Lower lobe of right lung (tissue), 2 donors: ENCODE measurements around the gene PCED1B. TPM values are rescaled to one million over a fixed set of nuclear protein-coding genes. Genes with fewer than 3 reads are reported as not detected.
A peak's percentile ranks its signal among the peaks of the same experiment; 100 is the strongest.

ENCODE experiments used
- ATAC-seq, 2 donors: fragments of 200-7000 bp; cut with Tn5 transposase; one replicate each; pipeline ENCODE4 v1.9.1; 2020 to 2022; ENCODE audit warnings: mild to moderate bottlenecking in 2 of 2, moderate library complexity in 2 of 2
- DNase-seq: peaks from one replicate; pipeline ENCODE4 v3.0.0-alpha.2; 2020
- H3K27ac ChIP-seq: fragments of 200-600 bp; one replicate; pipeline ENCODE4 v1.8.0; 2022
- H3K27me3 ChIP-seq: fragments of 200-600 bp; one replicate; pipeline ENCODE4 v1.8.0; 2022; ENCODE audit warnings: low read depth
- H3K36me3 ChIP-seq: fragments of 200-600 bp; one replicate; pipeline ENCODE4 v1.8.0; 2022; ENCODE audit warnings: mild to moderate bottlenecking
- H3K4me1 ChIP-seq: fragments of 200-600 bp; one replicate; pipeline ENCODE4 v1.8.0; 2022
- H3K4me3 ChIP-seq: fragments of 200-600 bp; one replicate; pipeline ENCODE4 v1.8.0; 2022; ENCODE audit warnings: mild to moderate bottlenecking
- H3K9me3 ChIP-seq: fragments of 200-600 bp; one replicate; pipeline ENCODE4 v1.8.0; 2022
- CTCF ChIP-seq: fragments of 200-600 bp; IDR thresholded peaks from one replicate; pipeline ENCODE4 v1.8.0; 2022; ENCODE audit warnings: antibody characterized with exemption, mild to moderate bottlenecking
- intact Hi-C: fragments of 100-400 bp; cut with DNase I; formaldehyde crosslinking; loops from one replicate; pipeline ENCODE4 v1.11.0; 2022
- total RNA-seq: library from RNA; stranded (reverse); fragmentation: NEBNext Ultra II Directional; extraction: Animal tissue kit (Norgen Biotek cat#: 25700); gene quantifications from one replicate; pipeline ENCODE4 v1.2.1, GENCODE V29; 2021
- donor health status: DM: no; HTN: yes; CAD: no; lungs with severe emphysema.

Gene PCED1B
- total RNA-seq, 1 donor from 2014 or later, result 13.4 TPM

- no peaks in the 10 kb centered on the region for H3K36me3 ChIP-seq
- no peaks in the 10 kb centered on the region for H3K27me3 ChIP-seq
- DNase-seq (no peak), ATAC-seq (no peak)
- intact Hi-C loops, result no loop called here
- no peak overlapping the region for H3K4me3 ChIP-seq
- no peak for TF ChIP-seq CTCF
- peaks cover 13% of the 10 kb centered on the region for H3K4me1 ChIP-seq
- no peaks in the 10 kb centered on the region for H3K9me3 ChIP-seq
- H3K27ac ChIP-seq, result no peak overlapping the region
Observed at GRCh38 chr12:47184229-47184628, 104.8 kb downstream of the PCED1B start.

GRCh38 chr12:47184813-47185212 lies 105.4 kb downstream of the PCED1B start:
- Histone ChIP-seq H3K27ac (no peak overlapping the region), H3K9me3 (no peaks in the 10 kb centered on the region), H3K27me3 (no peaks in the 10 kb centered on the region), H3K4me3 (no peak overlapping the region), H3K4me1 (peaks cover 19% of the 10 kb centered on the region), H3K36me3 (no peaks in the 10 kb centered on the region)
- no peak for TF ChIP-seq CTCF
- intact Hi-C loops, result no loop called here
- ATAC-seq, result peak; percentile 48 to 78
- DNase-seq, result no peak

GRCh38 chr12:47186246-47186645 lies 106.8 kb downstream of the PCED1B start:
- no peak overlapping the region for H3K27ac ChIP-seq
- H3K4me3 ChIP-seq, result no peak overlapping the region
- peaks cover 32% of the 10 kb centered on the region for H3K4me1 ChIP-seq
- H3K36me3 ChIP-seq, result no peaks in the 10 kb centered on the region
- TF ChIP-seq CTCF, result no peak
- intact Hi-C loops, result no loop called here
- no peaks in the 10 kb centered on the region for H3K27me3 ChIP-seq
- no peaks in the 10 kb centered on the region for H3K9me3 ChIP-seq
- no peak for DNase-seq
- ATAC-seq, result no peak

DNA sequence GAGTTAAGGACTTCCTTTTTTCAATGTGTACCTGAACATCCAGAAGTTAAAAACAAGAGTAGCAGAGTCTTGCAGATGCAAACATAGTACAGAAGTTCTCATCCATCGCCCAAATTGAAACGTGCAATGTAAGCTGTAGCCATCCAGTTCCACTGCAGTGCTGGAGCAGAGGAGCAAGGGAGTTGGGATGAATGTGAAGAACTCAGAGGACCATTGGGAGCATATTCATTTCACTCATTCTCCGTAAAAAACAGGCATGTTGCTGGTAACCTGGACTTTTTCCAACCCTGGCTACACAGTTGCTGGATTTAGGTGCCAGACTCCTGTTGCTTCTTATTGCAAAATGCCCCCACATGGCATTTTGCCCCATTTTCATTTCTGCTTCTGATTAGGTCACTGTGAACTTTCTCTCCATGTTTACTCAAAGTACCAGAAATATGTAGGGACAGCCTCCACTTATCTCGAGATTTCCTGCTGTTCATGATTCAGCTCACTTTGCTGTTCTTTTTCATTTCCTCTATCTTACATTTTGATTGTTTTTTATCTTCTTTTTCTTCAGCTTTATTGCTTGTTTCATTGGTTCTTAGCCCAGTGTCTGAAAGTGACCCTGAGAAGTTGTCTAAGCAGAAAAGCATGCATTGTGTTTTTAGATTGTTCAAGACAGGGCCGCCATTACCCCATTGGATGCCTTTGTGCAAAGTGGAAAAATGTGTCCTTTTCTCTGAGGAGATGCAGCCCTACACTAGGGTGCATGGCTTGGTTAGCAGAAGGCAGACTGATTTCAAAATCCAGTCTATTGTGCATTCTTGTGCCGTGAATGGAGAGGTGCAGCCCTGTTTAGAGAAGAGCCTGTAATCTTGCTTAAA lies 109.4 kb downstream of the PCED1B start:
- Histone ChIP-seq H3K27ac (peak overlapping the region; percentile 51), H3K4me3 (no peak overlapping the region), H3K27me3 (no peaks in the 10 kb centered on the region), H3K9me3 (no peaks in the 10 kb centered on the region), H3K4me1 (peaks cover 37% of the 10 kb centered on the region), H3K36me3 (no peaks in the 10 kb centered on the region)
- ATAC-seq (peak; percentile 58 to 64), DNase-seq (no peak)
- intact Hi-C loops, result no loop called here
- TF ChIP-seq CTCF, result no peak

- intact Hi-C loops, result no loop called here
- H3K27ac ChIP-seq, result peak overlapping the region; percentile 51
- ATAC-seq, result peak; percentile 40 to 43
Observed at GRCh38 chr12:47189728-47190127, 110.3 kb downstream of the PCED1B start.

More at GRCh38 chr12:47189728-47190127, 110.3 kb downstream of the PCED1B start:
- no peak for TF ChIP-seq CTCF
- Histone ChIP-seq H3K36me3 (no peaks in the 10 kb centered on the region), H3K4me1 (peaks cover 41% of the 10 kb centered on the region), H3K4me3 (no peak overlapping the region), H3K27me3 (no peaks in the 10 kb centered on the region), H3K9me3 (no peaks in the 10 kb centered on the region)
- DNase-seq, result no peak
